Measurements from ENCODE around the gene PDE2A. TPM values are rescaled to one million over a fixed set of nuclear protein-coding genes. Genes with fewer than 3 reads are reported as not detected.

The PDE2A gene
- total RNA-seq, 2 donors from 2014 or later = 3.7 to 13.3 TPM

DNA sequence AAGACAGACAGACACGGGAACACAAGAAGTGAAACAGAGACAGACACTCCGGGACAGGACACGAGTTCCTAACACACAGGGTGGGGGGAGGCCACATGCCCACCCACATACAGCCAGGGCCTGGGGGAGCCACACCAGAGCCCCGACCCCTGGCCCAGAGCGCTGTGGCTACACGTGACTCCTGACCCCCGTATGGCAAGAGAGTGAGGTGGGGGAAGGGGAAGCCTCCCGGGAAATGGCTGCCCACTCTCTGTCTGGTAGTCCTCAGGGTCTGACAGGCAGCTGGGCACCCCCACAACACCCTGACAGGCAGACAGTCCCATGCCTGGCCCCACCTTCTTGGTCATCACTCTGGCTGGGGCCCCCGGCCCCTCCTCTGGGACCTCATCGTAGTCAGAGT lies 38.6 kb upstream of the PDE2A start:
- Mint-ChIP-seq H3K4me3 (no peak overlapping the region), H3K27me3 (ENCODE audit: insufficient read depth) (no peaks in the 10 kb centered on the region), H3K9me3 (no peaks in the 10 kb centered on the region), H3K27ac (peak overlapping the region; percentile 59), H3K36me3 (ENCODE audit: low read depth) (peaks cover 44% of the 10 kb centered on the region), H3K4me1 (peaks cover 7% of the 10 kb centered on the region)
- H3K4me1 ChIP-seq (ENCODE audit: control insufficient read depth, insufficient read depth, low read length) = no peaks in the 10 kb centered on the region
- peak overlapping the region; percentile 72 for H3K27ac ChIP-seq (ENCODE audit: low read depth, low read length)
- no peaks in the 10 kb centered on the region for H3K27me3 ChIP-seq (ENCODE audit: control insufficient read depth, insufficient read depth, low read length, poor library complexity, severe bottlenecking)
- TF ChIP-seq CTCF (conservative IDR thresholded peaks at IDR 0.05) = no peak
- no peak overlapping the region for H3K4me3 ChIP-seq (ENCODE audit: low read length)
- no peaks in the 10 kb centered on the region for H3K9me3 ChIP-seq (ENCODE audit: control insufficient read depth, low read length)
- 75 to 85% methylated on average over 3 to 10 of the region's 10 CpGs for WGBS, 2 experiments (ENCODE audit: insufficient coverage in 1 of 2, insufficient read length in 1 of 2)
- DNase-seq = no peak
- peaks cover 7% of the 10 kb centered on the region for H3K36me3 ChIP-seq (ENCODE audit: control insufficient read depth, insufficient read depth, low read length)
- H3K9ac ChIP-seq (ENCODE audit: extremely low read depth, low read length, poor library complexity, severe bottlenecking) = no peak overlapping the region

DNA sequence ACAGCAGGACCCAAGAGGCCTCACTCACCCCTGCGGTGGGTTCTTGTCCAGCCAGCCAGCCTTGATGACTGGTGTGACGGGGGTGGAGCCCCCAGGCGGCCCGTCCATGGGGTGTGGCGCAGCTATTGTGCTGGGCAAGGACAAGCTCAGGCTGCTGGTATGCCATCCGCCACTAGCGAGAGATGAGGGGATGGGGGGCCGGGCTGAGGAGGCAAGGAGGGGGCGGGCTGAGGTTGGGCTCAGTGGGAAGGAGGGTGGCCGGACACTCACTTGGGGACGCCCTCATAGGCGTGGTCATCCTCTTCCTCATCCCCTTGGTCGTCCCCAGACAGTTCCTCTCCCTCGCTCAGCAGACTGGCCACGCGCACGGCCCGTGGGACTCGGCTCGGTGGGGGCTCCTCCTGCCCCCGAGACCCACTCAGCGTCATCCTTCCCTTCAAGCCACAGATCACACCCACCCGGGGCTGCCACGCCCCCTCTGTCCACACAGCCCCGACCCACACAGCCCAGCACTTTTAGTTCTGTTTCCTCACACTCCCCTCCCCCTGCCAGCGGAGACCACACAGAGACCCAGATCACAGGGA lies 38.0 kb upstream of the PDE2A start:
- no peak overlapping the region for H3K9ac ChIP-seq (ENCODE audit: extremely low read depth, low read length, poor library complexity, severe bottlenecking)
- Mint-ChIP-seq H3K9me3 (no peaks in the 10 kb centered on the region), H3K27ac (peak overlapping the region; percentile 59)

DNA sequence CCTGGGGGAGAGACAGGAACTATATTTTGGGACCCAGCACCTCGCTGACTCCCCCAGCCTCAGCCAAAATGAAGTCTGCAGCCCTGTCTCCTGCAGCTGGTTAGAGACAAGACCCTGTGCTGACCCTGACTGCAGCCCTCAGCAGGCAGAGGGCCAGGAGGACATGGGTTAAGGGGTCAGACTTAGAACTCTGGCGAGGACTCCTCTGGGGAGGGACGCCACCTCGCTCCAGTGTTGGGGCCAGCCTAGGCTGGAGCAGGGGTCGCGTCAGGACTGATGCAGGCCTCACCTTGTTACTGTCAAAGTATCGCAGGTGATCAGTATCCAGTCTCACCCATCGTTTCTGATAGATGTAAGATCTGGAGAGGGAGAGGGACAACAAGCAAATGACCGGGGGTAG lies 36.9 kb upstream of the PDE2A start:
- Mint-ChIP-seq H3K27me3 (ENCODE audit: insufficient read depth) (no peaks in the 10 kb centered on the region), H3K4me3 (no peak overlapping the region), H3K27ac (no peak overlapping the region), H3K4me1 (peaks cover 24% of the 10 kb centered on the region), H3K36me3 (ENCODE audit: low read depth) (peaks cover 49% of the 10 kb centered on the region), H3K9me3 (no peaks in the 10 kb centered on the region)
- TF ChIP-seq CTCF (conservative IDR thresholded peaks at IDR 0.05) = no peak
- Histone ChIP-seq H3K9ac (ENCODE audit: extremely low read depth, low read length, poor library complexity, severe bottlenecking) (no peak overlapping the region), H3K4me3 (ENCODE audit: low read length) (no peak overlapping the region), H3K4me1 (ENCODE audit: control insufficient read depth, insufficient read depth, low read length) (peaks cover 3% of the 10 kb centered on the region), H3K9me3 (ENCODE audit: control insufficient read depth, low read length) (no peaks in the 10 kb centered on the region), H3K36me3 (ENCODE audit: control insufficient read depth, insufficient read depth, low read length) (peaks cover 13% of the 10 kb centered on the region), H3K27ac (ENCODE audit: low read depth, low read length) (no peak overlapping the region), H3K27me3 (ENCODE audit: control insufficient read depth, insufficient read depth, low read length, poor library complexity, severe bottlenecking) (no peaks in the 10 kb centered on the region)
- no peak for DNase-seq
- 94 to 97% methylated on average over 7 to 9 of the region's 9 CpGs for WGBS, 2 experiments (ENCODE audit: insufficient coverage in 1 of 2, insufficient read length in 1 of 2)

More for the DNA sequence above, 38.0 kb upstream of the PDE2A start:
- Mint-ChIP-seq H3K27me3 (ENCODE audit: insufficient read depth) (no peaks in the 10 kb centered on the region), H3K4me1 (peaks cover 13% of the 10 kb centered on the region), H3K36me3 (ENCODE audit: low read depth) (peaks cover 50% of the 10 kb centered on the region), H3K4me3 (no peak overlapping the region)
- 73 to 86% methylated on average over 12 to 25 of the region's 26 CpGs for WGBS, 2 experiments (ENCODE audit: insufficient coverage in 1 of 2, insufficient read length in 1 of 2)
- H3K27ac ChIP-seq (ENCODE audit: low read depth, low read length) = peak overlapping the region; percentile 72
- H3K27me3 ChIP-seq (ENCODE audit: control insufficient read depth, insufficient read depth, low read length, poor library complexity, severe bottlenecking) = no peaks in the 10 kb centered on the region
- H3K4me3 ChIP-seq (ENCODE audit: low read length) = no peak overlapping the region
- H3K36me3 ChIP-seq (ENCODE audit: control insufficient read depth, insufficient read depth, low read length) = peaks cover 13% of the 10 kb centered on the region
- H3K9me3 ChIP-seq (ENCODE audit: control insufficient read depth, low read length) = no peaks in the 10 kb centered on the region
- DNase-seq = no peak
- no peak for TF ChIP-seq CTCF (conservative IDR thresholded peaks at IDR 0.05)
- no peaks in the 10 kb centered on the region for H3K4me1 ChIP-seq (ENCODE audit: control insufficient read depth, insufficient read depth, low read length)

Data from endodermal cell (in vitro differentiated cells).